GM12878 (cell line): Measurements from ENCODE around the gene TSPYL6.

Experiments
- JUNB ChIP-seq: IDR thresholded peaks from 2 replicates; pipeline ENCODE4 v1.6.1; 2016; ENCODE audit warnings: antibody characterized with exemption, mild to moderate bottlenecking
- MEF2A ChIP-seq: IDR thresholded peaks from 2 replicates; pipeline ENCODE4 v1.6.1; 2011; ENCODE audit warnings: low read depth, mild to moderate bottlenecking, low read length, moderate library complexity; ENCODE audit not compliant: insufficient read depth
- MEF2B ChIP-seq: fragments of 450-650 bp; IDR thresholded peaks from 2 replicates; pipeline ENCODE4 v1.6.1; 2018; ENCODE audit warnings: mild to moderate bottlenecking, moderate library complexity; ENCODE audit not compliant: partially characterized antibody, poor library complexity, severe bottlenecking
- NR2C2 ChIP-seq: IDR thresholded peaks from 2 replicates; pipeline ENCODE4 v1.6.1; 2011; ENCODE audit warnings: borderline replicate concordance, low read depth; ENCODE audit not compliant: control insufficient read depth, insufficient read length
- TF ChIP-seq, protein P1 (sequence below), 3 experiments: IDR thresholded peaks in 2 of 3; conservative IDR thresholded peaks in 1 of 3; 2 replicates each; pipeline ENCODE4 v1.5.1; 2011; ENCODE audit warnings: low read depth in 3 of 3, low read length in 3 of 3, mild to moderate bottlenecking in 3 of 3, control low read depth in 2 of 3, moderate library complexity in 2 of 3, inconsistent platforms in 1 of 3, mixed read lengths in 1 of 3; ENCODE audit not compliant: control insufficient read depth in 2 of 3, insufficient read depth in 1 of 3; ENCODE audit errors: extremely low read depth in 1 of 3

DNA sequence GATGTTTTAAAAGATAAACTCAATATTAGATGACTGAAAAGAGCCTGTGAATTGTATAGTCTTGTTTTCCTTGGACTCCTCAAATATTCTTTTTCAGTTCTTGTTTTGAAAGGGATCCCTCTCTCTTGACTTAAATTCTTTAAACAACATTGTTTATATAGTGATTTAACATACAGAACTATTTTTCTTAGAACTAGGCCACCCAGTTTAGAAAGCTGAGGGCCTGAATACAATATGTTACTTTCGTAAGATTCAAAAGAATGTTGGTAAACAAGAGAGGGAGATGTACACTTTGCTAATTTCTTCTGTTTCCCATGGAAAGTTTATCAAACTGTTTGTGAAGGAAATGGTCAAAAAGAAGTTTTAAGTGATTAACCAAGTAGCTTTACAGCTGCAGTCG lies 5.5 kb upstream of the TSPYL6 start:
- no peak for TF ChIP-seq MEF2B
- no peak for TF ChIP-seq JUNB
- TF ChIP-seq, protein P1, sequence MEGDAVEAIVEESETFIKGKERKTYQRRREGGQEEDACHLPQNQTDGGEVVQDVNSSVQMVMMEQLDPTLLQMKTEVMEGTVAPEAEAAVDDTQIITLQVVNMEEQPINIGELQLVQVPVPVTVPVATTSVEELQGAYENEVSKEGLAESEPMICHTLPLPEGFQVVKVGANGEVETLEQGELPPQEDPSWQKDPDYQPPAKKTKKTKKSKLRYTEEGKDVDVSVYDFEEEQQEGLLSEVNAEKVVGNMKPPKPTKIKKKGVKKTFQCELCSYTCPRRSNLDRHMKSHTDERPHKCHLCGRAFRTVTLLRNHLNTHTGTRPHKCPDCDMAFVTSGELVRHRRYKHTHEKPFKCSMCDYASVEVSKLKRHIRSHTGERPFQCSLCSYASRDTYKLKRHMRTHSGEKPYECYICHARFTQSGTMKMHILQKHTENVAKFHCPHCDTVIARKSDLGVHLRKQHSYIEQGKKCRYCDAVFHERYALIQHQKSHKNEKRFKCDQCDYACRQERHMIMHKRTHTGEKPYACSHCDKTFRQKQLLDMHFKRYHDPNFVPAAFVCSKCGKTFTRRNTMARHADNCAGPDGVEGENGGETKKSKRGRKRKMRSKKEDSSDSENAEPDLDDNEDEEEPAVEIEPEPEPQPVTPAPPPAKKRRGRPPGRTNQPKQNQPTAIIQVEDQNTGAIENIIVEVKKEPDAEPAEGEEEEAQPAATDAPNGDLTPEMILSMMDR (IDR thresholded peaks at IDR 0.05 in 2 of 3, conservative IDR thresholded peaks at IDR 0.05 in 1 of 3; ENCODE audit: control insufficient read depth in 2 of 3, extremely low read depth in 1 of 3, insufficient read depth in 1 of 3, low read depth in 3 of 3, low read length in 3 of 3) = no peak
- TF ChIP-seq MEF2A = no peak
- TF ChIP-seq NR2C2 = no peak
